ENCODE data around the gene PINK1. TPM values are rescaled to one million over a fixed set of nuclear protein-coding genes. Genes with fewer than 3 reads are reported as not detected.

The PINK1 gene
- total RNA-seq, 1 donor from 2014 or later: 57.2 TPM

- no peak overlapping the region for H3K4me3 ChIP-seq
- intact Hi-C loops (cut with DNase I): no loop called here
- H3K27me3 ChIP-seq (ENCODE audit: low read depth): no peaks in the 10 kb centered on the region
- H3K36me3 ChIP-seq: no peaks in the 10 kb centered on the region
- no peaks in the 10 kb centered on the region for H3K9me3 ChIP-seq
- H3K27ac ChIP-seq: no peak overlapping the region
- DNase-seq (no peak), ATAC-seq (no peak)
- H3K4me1 ChIP-seq: no peaks in the 10 kb centered on the region
- TF ChIP-seq, protein P1, sequence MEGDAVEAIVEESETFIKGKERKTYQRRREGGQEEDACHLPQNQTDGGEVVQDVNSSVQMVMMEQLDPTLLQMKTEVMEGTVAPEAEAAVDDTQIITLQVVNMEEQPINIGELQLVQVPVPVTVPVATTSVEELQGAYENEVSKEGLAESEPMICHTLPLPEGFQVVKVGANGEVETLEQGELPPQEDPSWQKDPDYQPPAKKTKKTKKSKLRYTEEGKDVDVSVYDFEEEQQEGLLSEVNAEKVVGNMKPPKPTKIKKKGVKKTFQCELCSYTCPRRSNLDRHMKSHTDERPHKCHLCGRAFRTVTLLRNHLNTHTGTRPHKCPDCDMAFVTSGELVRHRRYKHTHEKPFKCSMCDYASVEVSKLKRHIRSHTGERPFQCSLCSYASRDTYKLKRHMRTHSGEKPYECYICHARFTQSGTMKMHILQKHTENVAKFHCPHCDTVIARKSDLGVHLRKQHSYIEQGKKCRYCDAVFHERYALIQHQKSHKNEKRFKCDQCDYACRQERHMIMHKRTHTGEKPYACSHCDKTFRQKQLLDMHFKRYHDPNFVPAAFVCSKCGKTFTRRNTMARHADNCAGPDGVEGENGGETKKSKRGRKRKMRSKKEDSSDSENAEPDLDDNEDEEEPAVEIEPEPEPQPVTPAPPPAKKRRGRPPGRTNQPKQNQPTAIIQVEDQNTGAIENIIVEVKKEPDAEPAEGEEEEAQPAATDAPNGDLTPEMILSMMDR (IDR thresholded peaks at IDR 0.05): no peak
Measured at GRCh38 chr1:20621012-20621411, 12.2 kb upstream of the PINK1 start.

DNA sequence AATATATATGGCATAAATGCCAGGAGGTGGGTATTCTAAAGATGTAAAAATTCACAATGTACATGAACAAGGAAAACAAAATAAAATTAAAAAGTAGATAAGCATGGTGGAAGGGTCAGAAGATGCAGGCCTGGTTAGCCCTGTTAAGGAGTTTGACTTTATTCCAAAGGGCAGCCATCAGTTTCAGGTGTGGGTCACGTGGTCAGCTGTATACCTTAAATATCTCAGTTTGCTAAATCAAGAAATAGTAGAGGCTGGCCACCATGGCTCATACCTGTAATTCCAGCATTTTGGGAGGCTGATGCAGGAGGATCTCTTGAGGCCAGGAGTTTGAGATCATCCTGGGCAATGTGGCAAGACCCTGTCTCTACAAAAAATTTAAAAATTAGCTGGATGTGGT, 8.5 kb upstream of the PINK1 start:
- Histone ChIP-seq H3K9me3 (no peaks in the 10 kb centered on the region), H3K4me3 (no peak overlapping the region), H3K4me1 (no peaks in the 10 kb centered on the region), H3K27ac (no peak overlapping the region), H3K27me3 (ENCODE audit: low read depth) (no peaks in the 10 kb centered on the region), H3K36me3 (no peaks in the 10 kb centered on the region)
- TF ChIP-seq, protein P1 (IDR thresholded peaks at IDR 0.05): no peak
- DNase-seq (no peak), ATAC-seq (no peak)
- intact Hi-C loops (cut with DNase I): no loop called here

DNA sequence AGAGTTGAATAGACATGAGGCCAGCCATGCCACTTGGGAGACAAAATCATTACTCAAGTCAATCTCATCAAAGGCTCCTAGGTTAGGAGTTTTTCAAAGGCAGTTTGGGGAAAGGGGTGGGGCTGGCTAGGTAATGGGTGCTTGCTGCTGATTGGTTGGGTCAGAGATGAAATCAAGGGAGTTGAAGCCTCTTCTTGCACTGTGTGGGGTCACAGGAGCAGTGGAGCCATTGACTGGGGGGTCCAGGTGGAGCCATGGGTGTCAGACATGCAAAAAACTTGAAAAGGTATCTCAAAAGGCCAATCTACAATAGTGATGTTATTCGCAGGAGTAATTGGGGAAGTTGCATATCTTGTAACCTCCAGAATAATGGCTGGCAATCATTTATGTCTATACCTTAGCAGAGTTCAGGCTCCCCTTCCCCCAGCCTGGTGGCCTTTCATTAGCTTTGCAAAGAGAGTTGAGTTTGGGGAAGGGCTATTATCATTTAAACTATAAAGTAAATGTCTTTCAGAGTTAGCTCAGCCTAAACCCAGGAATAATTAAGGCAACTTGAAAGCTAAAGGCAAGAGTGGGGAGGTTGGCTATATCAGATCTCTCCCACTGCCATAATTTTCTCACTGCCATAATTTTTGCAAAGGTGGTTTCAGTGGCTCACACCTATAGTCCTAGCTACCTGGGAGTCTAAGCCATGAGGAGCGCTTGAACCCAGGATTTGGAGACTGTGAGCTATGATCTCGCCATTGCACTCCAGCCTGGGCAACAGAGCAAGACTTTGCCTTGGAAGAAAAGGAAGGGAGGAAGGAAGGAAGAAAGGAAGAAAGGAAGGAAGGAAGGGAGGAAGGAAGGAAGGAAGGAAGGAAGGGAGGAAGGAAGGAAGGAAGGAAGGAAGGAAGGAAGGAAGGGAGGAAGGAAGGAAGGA, 7.8 kb upstream of the PINK1 start:
- intact Hi-C loops (cut with DNase I): no loop called here
- H3K9me3 ChIP-seq: no peaks in the 10 kb centered on the region
- DNase-seq (no peak), ATAC-seq (no peak)
- no peak overlapping the region for H3K4me3 ChIP-seq
- H3K27ac ChIP-seq: no peak overlapping the region
- H3K4me1 ChIP-seq: no peaks in the 10 kb centered on the region
- no peaks in the 10 kb centered on the region for H3K36me3 ChIP-seq
- no peaks in the 10 kb centered on the region for H3K27me3 ChIP-seq (ENCODE audit: low read depth)
- TF ChIP-seq, protein P1 (IDR thresholded peaks at IDR 0.05): no peak

GRCh38 chr1:20626098-20626427, 7.2 kb upstream of the PINK1 start:
- TF ChIP-seq, protein P1 (IDR thresholded peaks at IDR 0.05): no peak
- Histone ChIP-seq H3K4me3 (no peak overlapping the region), H3K27me3 (ENCODE audit: low read depth) (no peaks in the 10 kb centered on the region), H3K4me1 (no peaks in the 10 kb centered on the region), H3K27ac (no peak overlapping the region), H3K36me3 (no peaks in the 10 kb centered on the region), H3K9me3 (no peaks in the 10 kb centered on the region)
- intact Hi-C loops (cut with DNase I): no loop called here
- ATAC-seq (no peak), DNase-seq (no peak)

- H3K4me1 ChIP-seq: no peaks in the 10 kb centered on the region
- no peak overlapping the region for H3K4me3 ChIP-seq
- TF ChIP-seq, protein P1 (IDR thresholded peaks at IDR 0.05): no peak
- no peak for ATAC-seq
- no peaks in the 10 kb centered on the region for H3K36me3 ChIP-seq
- intact Hi-C loops (cut with DNase I): no loop called here
- no peaks in the 10 kb centered on the region for H3K9me3 ChIP-seq
- no peaks in the 10 kb centered on the region for H3K27me3 ChIP-seq (ENCODE audit: low read depth)
- no peak for DNase-seq
- H3K27ac ChIP-seq: no peak overlapping the region
Measured at GRCh38 chr1:20626524-20626923, 6.7 kb upstream of the PINK1 start.
